ENCODE data around the gene MR1. TPM values are rescaled to one million over a fixed set of nuclear protein-coding genes. Genes with fewer than 3 reads are reported as not detected.
A peak's percentile ranks its signal among the peaks of the same experiment; 100 is the strongest.

Gene MR1
- total and polyA plus RNA-seq, 11 donors = 0.65 to 21.0 (median 3.5) TPM

DNA sequence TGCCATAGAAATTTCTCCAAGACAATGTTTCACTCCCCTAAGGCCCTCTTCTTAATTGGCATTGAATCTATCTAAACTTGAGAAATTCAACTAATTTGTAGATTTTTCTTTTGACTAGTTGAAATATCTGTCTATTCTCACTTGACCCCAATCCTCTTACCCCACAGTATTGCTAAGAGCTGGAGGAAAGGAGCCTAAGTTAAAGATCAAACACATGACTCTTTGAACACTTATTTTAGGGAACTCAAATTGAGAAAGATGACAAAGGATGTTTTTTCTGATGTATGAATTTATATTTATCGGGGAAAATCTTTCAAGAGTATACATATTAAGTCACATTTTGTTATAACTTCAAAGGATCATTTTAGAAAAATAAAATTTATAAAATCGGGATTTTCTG is 3.6 kb downstream of the MR1 start:
- Histone ChIP-seq H3K27me3 (no peaks in the 10 kb centered on the region), H3K9me3 (no peaks in the 10 kb centered on the region), H3K4me3 (no peak overlapping the region), H3K27ac (no peak overlapping the region), H3K36me3 (peaks cover 0 to 15% (median 0%) of the 10 kb centered on the region in 9 donors), H3K4me1 (peaks cover 3 to 75% (median 17%) of the 10 kb centered on the region in 12 donors)
- intact Hi-C loops (cut with DNase I) = loop anchor here (5.0 to 10.0 kb wide), 7 partner anchors 47 to 533 kb away; partner anchors contain the start of genes IER5 (in 7 of the 10), ACBD6 (in 1 of the 10) and KIAA1614 (in 1 of the 10)
- DNase-seq (no peak), ATAC-seq (no peak)
- 95 to 97% (median 96%) methylated on average over 2 of the region's 2 CpGs for WGBS, 4 donors
- TF ChIP-seq POLR2A (IDR thresholded peaks at IDR 0.05) = no peak
- TF ChIP-seq CTCF (IDR thresholded peaks at IDR 0.05) = no peak

DNA sequence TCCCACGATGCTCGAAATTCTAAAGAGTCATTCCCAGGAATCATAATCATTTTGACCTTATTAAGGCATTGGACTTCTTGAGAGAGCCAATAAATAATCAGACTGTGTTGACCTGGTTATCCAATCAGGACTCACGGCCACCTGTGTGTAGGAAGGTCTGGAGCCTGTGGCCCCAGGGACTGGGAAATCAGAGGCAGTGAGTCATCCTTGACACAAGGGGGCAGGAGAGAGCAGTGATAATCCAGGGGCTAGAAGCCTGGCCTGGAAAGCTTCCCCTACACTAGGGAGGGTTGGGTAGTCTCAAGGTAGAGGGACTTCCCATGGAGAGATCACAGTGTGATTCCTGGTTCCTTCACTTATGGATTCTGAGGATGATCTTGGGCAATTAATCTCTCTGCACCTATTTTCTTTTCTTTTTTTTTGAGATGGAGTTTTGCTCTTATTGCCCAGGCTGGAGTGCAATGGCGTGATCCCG is 4.7 kb downstream of the MR1 start:
- peaks cover 0 to 74% (median 10%) of the 10 kb centered on the region in 12 donors for H3K4me1 ChIP-seq
- peak; percentile 64 to 83 (median 74) for TF ChIP-seq CTCF (IDR thresholded peaks at IDR 0.05)
- TF ChIP-seq POLR2A (IDR thresholded peaks at IDR 0.05) = no peak
- ATAC-seq = peak; percentile 56 to 80 (median 78)
- DNase-seq = peak in 4 of 5 donors; percentile 52 to 57 (median 56)
- no peaks in the 10 kb centered on the region for H3K27me3 ChIP-seq
- WGBS, 4 donors = 77 to 83% (median 81%) methylated on average over 5 of the region's 5 CpGs
- H3K4me3 ChIP-seq = no peak overlapping the region
- no peaks in the 10 kb centered on the region for H3K9me3 ChIP-seq
- peaks cover 0 to 25% (median 0%) of the 10 kb centered on the region in 9 donors for H3K36me3 ChIP-seq
- intact Hi-C loops (cut with DNase I) = loop anchor here (1.0 to 10.0 kb wide), 13 partner anchors 46 to 534 kb away; partner anchors contain the start of genes IER5 (in 8 of the 10), ACBD6 (in 1 of the 10) and KIAA1614 (in 1 of the 10)
- H3K27ac ChIP-seq = no peak overlapping the region

GRCh38 chr1:181040284-181040865 is 6.6 kb downstream of the MR1 start:
- DNase-seq (no peak), ATAC-seq (no peak)
- WGBS, 4 donors = 89 to 94% (median 92%) methylated on average over 3 of the region's 3 CpGs
- TF ChIP-seq CTCF (IDR thresholded peaks at IDR 0.05) = no peak
- intact Hi-C loops (cut with DNase I) = loop anchor here in 1 of 10 donors (2.0 kb wide), 1 partner anchor 100 kb away; no protein-coding TSS in a partner anchor
- Histone ChIP-seq H3K27me3 (no peaks in the 10 kb centered on the region), H3K27ac (no peak overlapping the region), H3K4me3 (no peak overlapping the region), H3K36me3 (peaks cover 0 to 25% (median 0%) of the 10 kb centered on the region in 9 donors), H3K4me1 (peaks cover 0 to 72% (median 0%) of the 10 kb centered on the region in 12 donors), H3K9me3 (no peaks in the 10 kb centered on the region)

- Histone ChIP-seq H3K4me3 (no peak overlapping the region), H3K36me3 (peaks cover 0 to 29% (median 0%) of the 10 kb centered on the region in 9 donors), H3K4me1 (peaks cover 0 to 43% (median 0%) of the 10 kb centered on the region in 12 donors), H3K27me3 (no peaks in the 10 kb centered on the region), H3K27ac (no peak overlapping the region), H3K9me3 (no peaks in the 10 kb centered on the region)
- WGBS, 4 donors = 55 to 96% (median 85%) methylated on average over 5 of the region's 5 CpGs
- ATAC-seq = peak in 3 of 4 donors; percentile 28 to 61 (median 38)
- no peak for TF ChIP-seq POLR2A (IDR thresholded peaks at IDR 0.05)
- no peak for TF ChIP-seq CTCF (IDR thresholded peaks at IDR 0.05)
- intact Hi-C loops (cut with DNase I) = no loop called here
- DNase-seq = no peak
Observed at GRCh38 chr1:181043025-181043888, 9.5 kb downstream of the MR1 start.

All from heart left ventricle (tissue), 16 donors.